GM21381 (cell line): ENCODE measurements around the gene HRK.
A peak's percentile ranks its signal among the peaks of the same experiment; 100 is the strongest.

Experiments
- ATAC-seq: cut with Tn5 transposase; IDR thresholded peaks from one replicate; pipeline ENCODE4 v1.9.1; 2021; ENCODE audit warnings: mild to moderate bottlenecking, moderate library complexity; ENCODE audit not compliant: unreplicated experiment

HRK gene

GRCh38 chr12:116874324-116874995 is 6.8 kb downstream of the HRK start:
- ATAC-seq, result no peak

DNA sequence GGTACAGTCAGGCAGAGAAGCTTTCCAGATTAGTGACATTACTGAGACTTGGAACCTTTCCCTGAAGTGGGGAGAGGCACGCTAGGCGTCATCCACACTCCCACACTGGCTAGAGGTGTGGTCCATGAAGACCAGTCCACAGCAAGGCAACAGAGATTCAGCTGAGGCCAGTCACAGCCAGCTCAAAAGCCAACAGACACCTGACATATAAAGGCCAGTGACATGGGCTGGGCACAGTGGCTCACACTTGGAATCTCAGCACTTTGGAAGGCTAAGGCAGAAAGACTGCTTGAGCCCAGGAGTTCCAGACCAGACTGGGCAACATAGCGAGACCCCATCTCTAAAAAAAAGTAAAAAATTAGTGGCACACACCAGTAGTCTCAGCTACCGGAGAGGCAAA is 10.9 kb downstream of the HRK start:
- ATAC-seq, result no peak

- ATAC-seq, result no peak
Observed at GRCh38 chr12:116867523-116867922, 13.7 kb downstream of the HRK start.

DNA sequence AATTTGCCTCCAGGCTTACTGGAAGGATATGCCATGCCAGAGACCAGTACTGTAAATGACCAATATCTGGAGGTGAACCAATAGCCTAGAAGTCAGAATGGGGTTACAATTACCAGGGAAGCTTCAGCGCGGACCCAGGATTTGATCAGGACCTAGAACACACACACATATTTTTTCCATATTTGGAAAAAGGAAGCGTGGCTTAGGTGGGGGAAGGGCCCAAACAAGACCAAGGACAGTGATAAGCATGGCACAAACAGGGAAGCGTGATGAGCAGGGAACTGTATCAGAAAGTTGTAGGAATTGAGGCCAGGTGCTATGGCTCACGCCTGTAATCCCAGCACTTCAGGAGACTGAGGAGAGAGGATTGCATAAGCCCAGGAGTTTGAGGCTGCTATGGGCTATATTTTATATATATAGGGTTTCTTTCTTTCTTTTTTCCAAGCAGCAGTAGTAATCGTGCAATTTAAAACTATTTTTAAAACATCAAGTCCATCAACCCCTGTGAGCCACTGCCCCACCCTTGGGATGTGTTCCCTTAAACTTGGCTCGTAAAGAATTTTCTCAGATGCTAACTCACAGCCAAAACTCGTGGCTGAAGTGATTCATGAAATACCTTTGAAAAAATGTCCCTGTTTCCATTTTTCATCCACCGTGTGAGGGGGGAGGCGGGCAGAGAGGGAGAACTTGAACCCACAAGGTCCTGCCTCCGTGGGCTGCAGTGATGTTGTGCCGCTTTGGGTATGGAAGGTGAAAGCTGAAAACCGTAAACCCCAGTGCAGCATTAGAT is 16.7 kb downstream of the HRK start:
- no peak for ATAC-seq

GRCh38 chr12:116863275-116863767 is 17.9 kb downstream of the HRK start:
- ATAC-seq, result no peak

- no peak for ATAC-seq
Observed at GRCh38 chr12:116862167-116862566, 19.1 kb downstream of the HRK start.

DNA sequence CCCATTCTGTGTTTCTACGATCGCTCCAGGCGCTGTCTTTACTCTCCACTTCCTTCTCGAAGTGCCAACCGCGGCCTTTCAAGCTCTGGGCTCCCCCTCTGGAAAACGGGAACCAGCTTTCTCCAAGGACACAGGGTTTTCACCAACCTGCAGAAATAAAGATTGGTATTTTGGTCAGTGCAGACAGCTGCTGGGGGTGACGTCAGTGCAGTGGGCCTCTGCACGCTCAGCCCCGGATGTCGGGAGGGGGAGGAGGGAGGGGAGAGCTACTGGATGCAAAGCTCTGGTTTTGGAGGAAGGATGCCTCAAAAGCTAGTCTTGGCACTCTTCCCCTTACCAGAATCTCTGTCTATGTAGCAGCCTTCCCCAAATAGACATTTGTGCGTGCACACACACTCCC is 19.9 kb downstream of the HRK start:
- ATAC-seq, result peak; percentile 83

DNA sequence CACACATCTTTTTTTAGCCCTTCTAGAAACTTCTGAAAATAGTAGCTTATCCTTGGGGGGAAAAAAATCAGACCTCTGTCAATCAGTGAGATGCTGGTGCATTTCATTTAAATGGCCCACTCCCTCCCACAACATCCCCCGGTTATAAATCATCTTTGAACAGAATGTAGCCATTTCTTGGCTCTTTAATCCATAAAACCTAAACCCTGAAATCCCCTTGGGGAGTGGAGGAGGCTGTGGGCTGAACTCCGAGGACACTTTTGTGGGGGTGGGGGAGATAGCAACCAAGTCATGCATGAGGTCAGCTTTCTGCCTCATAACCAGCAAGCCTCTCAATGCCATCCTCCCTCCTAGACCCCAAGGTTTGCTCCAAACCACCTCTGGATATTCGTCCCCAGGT is 21.0 kb downstream of the HRK start:
- ATAC-seq, result no peak

GRCh38 chr12:116859079-116859478 is 22.2 kb downstream of the HRK start:
- ATAC-seq, result no peak

GRCh38 chr12:116856729-116857128 is 24.5 kb downstream of the HRK start:
- ATAC-seq, result no peak

GRCh38 chr12:116855744-116856470 is 25.3 kb downstream of the HRK start:
- no peak for ATAC-seq

GRCh38 chr12:116853507-116853906 is 27.7 kb downstream of the HRK start:
- ATAC-seq, result no peak

DNA sequence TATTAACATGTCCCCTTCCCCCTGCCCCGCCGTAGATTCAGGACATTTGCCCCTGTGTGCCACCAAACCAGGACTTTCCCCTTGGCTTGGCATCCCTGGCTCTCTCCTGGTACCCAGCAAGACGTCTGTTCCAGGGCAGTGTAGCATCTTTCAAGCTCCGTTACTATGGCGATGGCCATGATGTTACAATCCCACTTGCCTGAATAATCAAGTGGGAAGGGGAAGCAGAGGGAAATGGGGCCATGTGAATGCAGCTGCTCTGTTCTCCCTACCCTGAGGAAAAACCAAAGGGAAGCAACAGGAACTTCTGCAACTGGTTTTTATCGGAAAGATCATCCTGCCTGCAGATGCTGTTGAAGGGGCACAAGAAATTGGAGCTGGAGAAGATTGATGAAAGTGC is 28.9 kb downstream of the HRK start:
- no peak for ATAC-seq

GRCh38 chr12:116849216-116849615 is 32.0 kb downstream of the HRK start:
- ATAC-seq, result no peak

DNA sequence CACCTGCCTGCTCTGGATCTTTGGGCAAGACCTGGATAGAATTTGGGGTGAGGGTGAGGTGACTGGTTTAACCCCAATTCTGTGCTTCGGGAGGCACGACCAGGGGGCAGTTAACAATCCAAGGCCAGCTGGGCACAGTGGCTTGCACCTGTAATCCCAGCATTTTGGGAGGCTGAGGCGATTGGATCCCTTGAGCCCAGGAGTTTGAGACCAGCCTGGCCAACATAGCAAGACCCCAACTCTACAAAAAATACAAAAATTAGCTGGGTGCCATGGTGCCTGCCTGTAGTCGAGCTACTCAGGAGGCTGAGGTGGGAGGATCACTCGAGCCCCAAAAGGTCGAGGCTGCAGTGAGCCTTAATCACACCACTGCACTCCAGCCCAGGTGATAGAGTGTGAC is 38.2 kb downstream of the HRK start:
- no peak for ATAC-seq

DNA sequence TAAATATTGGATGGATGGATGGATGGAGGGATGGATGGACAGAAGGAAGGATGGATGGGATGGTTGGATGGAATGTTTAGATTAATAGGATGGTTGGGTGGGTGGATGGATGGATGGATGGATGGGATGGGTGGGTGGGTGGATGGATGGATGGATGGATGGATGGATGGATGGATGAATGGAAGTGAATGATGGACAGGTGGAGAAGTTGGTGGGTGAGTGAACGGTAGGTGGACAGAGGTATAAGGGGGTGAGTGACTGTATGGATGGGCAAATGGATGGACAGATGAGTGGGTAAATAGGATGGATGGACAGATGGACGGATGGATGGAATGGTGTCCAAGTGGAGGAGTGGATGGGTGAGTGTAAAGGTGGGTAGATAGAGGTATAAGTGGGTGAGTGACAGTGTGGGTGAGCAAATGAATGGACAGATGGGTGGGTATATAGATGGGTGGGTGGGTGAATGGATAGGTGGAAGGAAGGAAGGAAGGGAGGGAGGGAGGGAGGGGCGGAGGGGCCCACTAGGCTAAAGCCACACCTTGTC is 41.9 kb downstream of the HRK start:
- no peak for ATAC-seq

- no peak for ATAC-seq
Observed at GRCh38 chr12:116838365-116838764, 42.9 kb downstream of the HRK start.

- no peak for ATAC-seq
Observed at GRCh38 chr12:116837097-116837496, 44.1 kb downstream of the HRK start.

- no peak for ATAC-seq
Observed at GRCh38 chr12:116835484-116835883, 45.8 kb downstream of the HRK start.

DNA sequence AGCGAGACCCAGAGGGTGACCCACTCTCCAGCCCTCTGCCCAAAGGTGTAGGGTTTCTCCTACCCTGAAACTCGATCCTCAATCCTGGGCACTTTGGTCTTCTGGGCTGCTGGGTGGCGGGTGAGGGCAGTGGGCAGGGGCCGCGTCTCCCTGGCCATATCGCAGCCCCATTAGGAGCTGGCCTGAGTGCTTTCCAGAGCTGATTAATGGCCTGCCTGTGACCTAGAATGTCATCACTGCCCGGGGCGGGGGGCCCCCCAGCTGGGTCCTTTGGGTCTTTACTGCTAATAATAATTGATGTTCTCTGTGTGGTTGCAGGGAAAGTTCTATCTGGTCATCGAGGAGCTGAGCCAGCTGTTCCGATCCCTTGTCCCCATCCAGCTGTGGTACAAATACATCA is 47.8 kb downstream of the HRK start:
- no peak for ATAC-seq

DNA sequence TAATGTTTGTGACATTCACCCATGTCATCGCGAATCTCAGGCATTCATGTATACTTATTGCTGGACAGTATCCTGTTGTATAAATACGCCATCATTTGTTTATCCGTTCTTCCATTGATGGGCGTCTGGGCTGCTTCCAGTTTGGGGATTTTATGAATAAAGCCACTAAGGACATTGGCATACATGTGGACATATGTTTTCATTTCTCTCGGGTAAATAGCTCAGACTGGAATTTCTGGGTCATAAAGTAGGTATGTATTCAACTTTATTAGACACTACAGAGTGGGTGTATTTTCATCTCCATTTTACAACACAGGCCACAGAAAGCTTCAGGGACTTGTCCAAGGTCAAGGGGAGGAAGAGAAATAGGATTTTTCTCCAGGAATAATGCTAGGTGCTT is 48.9 kb downstream of the HRK start:
- no peak for ATAC-seq
